Right lobe of liver (tissue), 4 donors: Measurements from ENCODE around the gene KCNH2.

Experiments
- CTCF ChIP-seq, 4 donors: fragments of 200-600 bp in 3 of 4; fragments of 450-650 bp in 1 of 4; IDR thresholded peaks; one replicate each; pipeline versions ENCODE4 v1.5.1 to v1.8.0; 2016 to 2022; ENCODE audit warnings: antibody characterized with exemption in 4 of 4, mild to moderate bottlenecking in 2 of 4
- POLR2A ChIP-seq: fragments of 450-650 bp; IDR thresholded peaks from one replicate; pipeline ENCODE4 v1.6.1; 2017; ENCODE audit warnings: antibody characterized with exemption, mild to moderate bottlenecking
- donor health status: DM: no; HTN: no; CAD: no.
- donor health status: DM: no; HTN: no; CAD: no.
- donor health status: DM: no; HTN: yes; CAD: no.

- TF ChIP-seq CTCF (IDR thresholded peaks at IDR 0.05) (no peak), POLR2A (no peak)
Measured at GRCh38 chr7:150939466-150939865, 38.7 kb downstream of the KCNH2 start.
